LNCAP (cell line): ENCODE data around the gene FUT4.

Experiments used
- CTCF ChIP-seq: fragments of 450-650 bp; IDR thresholded peaks from 2 replicates; pipeline ENCODE4 v1.5.1; 2017; ENCODE audit warnings: mild to moderate bottlenecking

Gene FUT4

GRCh38 chr11:94543695-94544645, at the start of gene FUT4:
FUT4 (plus strand) TSS chr11:94543921; CDS start chr11:94544134, 213 bp downstream.
- no peak for TF ChIP-seq CTCF

- no peak for TF ChIP-seq CTCF
Observed at GRCh38 chr11:94494126-94494680, 49.5 kb upstream of the FUT4 start.

DNA sequence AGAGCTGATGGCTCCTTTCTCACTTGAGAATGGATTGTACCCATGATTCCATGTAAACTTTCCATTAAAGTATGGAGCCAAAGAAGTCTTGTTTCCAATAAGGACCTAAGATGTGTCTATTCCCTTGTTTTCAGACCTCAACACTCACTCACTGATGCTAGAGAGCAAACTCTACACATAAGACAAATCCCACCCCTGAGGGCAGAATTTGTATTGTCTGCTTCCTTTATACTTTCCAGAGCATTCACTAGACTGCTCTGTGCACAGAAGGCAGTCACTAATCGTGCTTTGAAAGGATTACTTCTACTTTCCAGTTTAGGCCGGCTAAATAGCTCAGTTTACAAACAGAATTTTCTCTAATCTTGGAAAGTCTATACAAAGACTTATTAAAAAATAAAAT, 43.5 kb upstream of the FUT4 start:
- TF ChIP-seq CTCF = no peak

GRCh38 chr11:94501522-94501921, 42.2 kb upstream of the FUT4 start:
- no peak for TF ChIP-seq CTCF

- TF ChIP-seq CTCF = peak; percentile 82
Observed at GRCh38 chr11:94504689-94505293, 38.9 kb upstream of the FUT4 start.

DNA sequence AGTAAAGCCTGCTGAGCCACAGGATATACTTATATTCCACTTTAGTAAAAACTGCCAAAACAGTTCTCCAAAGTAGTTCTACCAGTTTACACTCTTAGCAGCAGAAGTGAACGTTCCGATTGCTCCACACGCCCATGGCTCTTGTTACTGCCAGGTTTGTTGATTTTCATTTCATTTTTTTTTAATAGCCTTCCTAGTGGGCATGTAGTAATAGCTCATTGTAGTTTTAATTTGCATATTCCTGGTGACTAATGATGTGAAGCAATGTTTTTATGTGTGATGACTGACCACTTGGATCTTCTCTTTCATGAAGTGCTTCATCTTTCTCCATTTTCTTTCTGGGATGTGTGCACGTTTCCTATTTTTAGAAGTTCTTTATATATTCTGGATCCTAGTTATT, 36.2 kb upstream of the FUT4 start:
- TF ChIP-seq CTCF = no peak

GRCh38 chr11:94511932-94512781, 31.6 kb upstream of the FUT4 start, which contains the start of gene C11orf97:
C11orf97 (plus strand) TSS chr11:94512461; CDS start chr11:94512529, 68 bp downstream.
- TF ChIP-seq CTCF = no peak
